Measurements from ENCODE around the gene MRPL36. TPM values are rescaled to one million over a fixed set of nuclear protein-coding genes. Genes with fewer than 3 reads are reported as not detected.
"Not testable (repeated sequence)": the region's sequence is repeated elsewhere in the genome, so short reads cannot be mapped to it uniquely, and the experiment has no call there.

Gene MRPL36
- 54.8 and 71.0 TPM in 2 replicates for total RNA-seq (2012; rRNA removed)

DNA sequence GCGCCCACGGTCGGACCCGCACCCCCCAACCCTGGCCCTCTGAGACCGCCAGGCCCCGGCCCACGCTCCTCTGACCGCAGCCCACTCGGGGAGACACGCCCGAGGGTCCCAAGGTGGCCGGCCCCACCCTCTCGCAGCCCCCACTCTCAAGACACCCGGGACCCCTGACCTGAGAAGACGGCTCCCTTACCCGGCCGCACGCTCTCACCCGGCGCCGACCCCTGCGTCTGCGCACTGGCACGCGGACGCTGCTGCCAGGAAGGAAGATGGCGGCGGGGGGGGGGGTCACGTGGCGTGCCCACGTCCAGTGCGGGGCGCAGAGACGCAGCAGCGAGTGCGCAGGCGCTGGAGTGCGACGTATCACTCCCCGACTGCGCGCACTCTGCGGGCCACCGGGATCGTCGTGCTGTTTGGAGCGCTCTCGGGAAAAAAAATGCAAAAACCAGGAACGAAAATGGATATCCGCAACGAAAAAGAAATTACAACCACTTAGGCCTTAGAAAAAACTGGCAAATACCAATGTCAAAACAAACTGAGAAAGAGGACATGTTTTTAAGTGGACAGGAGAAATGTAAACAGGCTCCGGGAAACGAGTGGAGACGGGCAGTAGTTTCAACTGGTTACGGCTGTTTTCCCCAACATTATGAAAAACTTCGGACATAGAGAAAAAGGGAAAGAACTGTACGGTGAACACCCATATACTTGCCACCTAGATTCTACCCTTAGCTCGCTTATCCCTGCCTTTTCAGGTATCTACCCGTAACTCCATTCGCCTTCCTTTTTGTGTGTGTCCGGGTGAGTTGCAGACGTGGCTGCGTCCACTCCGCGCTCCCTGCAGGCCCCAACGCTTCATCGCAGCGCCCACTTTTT is at the start of gene MRPL36:
TSS of gene MRPL36 (minus strand) at position 236 of the 870 bp plus-strand sequence. CDS start 902 bp downstream, outside the sequence.
- Histone ChIP-seq H3K4me1 (ENCODE audit: control insufficient read depth, insufficient read depth, low read length) (peaks cover 44% of the 10 kb centered on the region), H3K36me3 (ENCODE audit: insufficient read depth, low read length) (peaks cover 44% of the 10 kb centered on the region), H3K4me3 (ENCODE audit: low read length) (peak within 1 kb of the TSS; percentile 99)

GRCh38 chr5:1847611-1848010 is 48.0 kb upstream of the MRPL36 start:
- Histone ChIP-seq H3K4me3 (ENCODE audit: low read length) (no peak overlapping the region), H3K27me3 (ENCODE audit: control insufficient read depth, insufficient read depth, low read length) (peaks cover 37% of the 10 kb centered on the region), H3K9ac (ENCODE audit: low read depth, low read length) (no peak overlapping the region), H3K4me1 (ENCODE audit: control insufficient read depth, insufficient read depth, low read length) (no peaks in the 10 kb centered on the region), H3K9me3 (replicated peaks; ENCODE audit: low read length) (no peaks in the 10 kb centered on the region), H3K36me3 (ENCODE audit: insufficient read depth, low read length) (no peaks in the 10 kb centered on the region), H3K4me2 (ENCODE audit: low read length) (no peak overlapping the region)

More for the DNA sequence above, at the start of gene MRPL36:
- peak within 1 kb of the TSS; percentile 96 for H3K4me2 ChIP-seq (ENCODE audit: low read length)
- peak within 1 kb of the TSS; percentile 97 for H3K9ac ChIP-seq (ENCODE audit: low read depth, low read length)
- H3K9me3 ChIP-seq (replicated peaks; ENCODE audit: low read length), result no peaks in the 10 kb centered on the region
- H3K27me3 ChIP-seq (ENCODE audit: control insufficient read depth, insufficient read depth, low read length), result no peaks in the 10 kb centered on the region

DNA sequence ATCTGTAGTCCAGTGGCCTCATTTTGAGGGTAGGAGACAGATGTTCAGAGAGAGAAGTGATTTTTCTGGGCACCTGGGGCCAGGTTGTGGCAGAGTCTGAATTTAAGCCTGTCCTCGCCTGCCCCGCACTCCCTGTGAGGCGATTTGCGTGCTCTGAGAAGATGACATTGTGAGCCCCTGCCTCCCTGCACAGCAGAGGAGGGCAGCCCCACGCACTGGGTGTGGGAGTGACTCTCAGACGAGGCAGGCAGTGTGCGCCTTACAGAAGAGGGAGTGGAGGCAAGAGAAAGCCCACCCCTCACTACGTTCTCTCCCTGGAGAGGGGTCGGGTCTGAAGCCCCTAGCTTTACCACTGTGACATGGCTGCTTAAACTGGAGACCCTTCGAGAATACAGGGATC is 47.4 kb upstream of the MRPL36 start:
- no peaks in the 10 kb centered on the region for H3K4me1 ChIP-seq (ENCODE audit: control insufficient read depth, insufficient read depth, low read length)
- H3K36me3 ChIP-seq (ENCODE audit: insufficient read depth, low read length), result no peaks in the 10 kb centered on the region
- H3K9me3 ChIP-seq (replicated peaks; ENCODE audit: low read length), result no peaks in the 10 kb centered on the region
- peaks cover 34% of the 10 kb centered on the region for H3K27me3 ChIP-seq (ENCODE audit: control insufficient read depth, insufficient read depth, low read length)
- H3K4me2 ChIP-seq (ENCODE audit: low read length), result no peak overlapping the region
- H3K9ac ChIP-seq (ENCODE audit: low read depth, low read length), result no peak overlapping the region
- H3K4me3 ChIP-seq (ENCODE audit: low read length), result no peak overlapping the region

- no peaks in the 10 kb centered on the region for H3K36me3 ChIP-seq (ENCODE audit: insufficient read depth, low read length)
- peaks cover 32% of the 10 kb centered on the region for H3K27me3 ChIP-seq (ENCODE audit: control insufficient read depth, insufficient read depth, low read length)
- H3K9ac ChIP-seq (ENCODE audit: low read depth, low read length), result no peak overlapping the region
- H3K9me3 ChIP-seq (replicated peaks; ENCODE audit: low read length), result no peaks in the 10 kb centered on the region
- no peak overlapping the region for H3K4me3 ChIP-seq (ENCODE audit: low read length)
- H3K4me1 ChIP-seq (ENCODE audit: control insufficient read depth, insufficient read depth, low read length), result no peaks in the 10 kb centered on the region
- H3K4me2 ChIP-seq (ENCODE audit: low read length), result no peak overlapping the region
Measured at GRCh38 chr5:1846583-1846982, 46.9 kb upstream of the MRPL36 start.

DNA sequence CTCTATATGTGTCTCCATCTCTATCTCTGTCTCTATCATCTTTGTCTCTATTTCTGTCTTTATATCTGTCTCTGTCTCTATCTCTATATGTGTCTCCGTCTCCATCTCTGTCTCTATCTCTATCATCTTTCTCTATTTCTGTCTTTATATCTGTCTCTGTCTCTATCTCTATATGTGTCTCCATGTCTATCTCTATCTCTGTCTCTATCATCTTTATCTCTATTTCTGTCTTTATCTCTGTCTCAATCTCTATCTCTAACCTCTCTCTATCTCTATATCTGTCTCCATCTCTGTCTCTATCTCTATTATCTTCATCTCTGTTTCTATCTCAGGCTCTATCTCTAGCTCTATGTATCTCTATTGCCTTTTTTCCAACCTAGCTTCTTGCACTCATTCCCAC is 46.1 kb upstream of the MRPL36 start:
- Histone ChIP-seq H3K27me3 (ENCODE audit: control insufficient read depth, insufficient read depth, low read length) (peaks cover 28% of the 10 kb centered on the region), H3K4me2 (ENCODE audit: low read length) (no peak overlapping the region), H3K9me3 (replicated peaks; ENCODE audit: low read length) (no peaks in the 10 kb centered on the region), H3K4me1 (ENCODE audit: control insufficient read depth, insufficient read depth, low read length) (no peaks in the 10 kb centered on the region), H3K9ac (ENCODE audit: low read depth, low read length) (no peak overlapping the region), H3K36me3 (ENCODE audit: insufficient read depth, low read length) (no peaks in the 10 kb centered on the region), H3K4me3 (ENCODE audit: low read length) (no peak overlapping the region)

DNA sequence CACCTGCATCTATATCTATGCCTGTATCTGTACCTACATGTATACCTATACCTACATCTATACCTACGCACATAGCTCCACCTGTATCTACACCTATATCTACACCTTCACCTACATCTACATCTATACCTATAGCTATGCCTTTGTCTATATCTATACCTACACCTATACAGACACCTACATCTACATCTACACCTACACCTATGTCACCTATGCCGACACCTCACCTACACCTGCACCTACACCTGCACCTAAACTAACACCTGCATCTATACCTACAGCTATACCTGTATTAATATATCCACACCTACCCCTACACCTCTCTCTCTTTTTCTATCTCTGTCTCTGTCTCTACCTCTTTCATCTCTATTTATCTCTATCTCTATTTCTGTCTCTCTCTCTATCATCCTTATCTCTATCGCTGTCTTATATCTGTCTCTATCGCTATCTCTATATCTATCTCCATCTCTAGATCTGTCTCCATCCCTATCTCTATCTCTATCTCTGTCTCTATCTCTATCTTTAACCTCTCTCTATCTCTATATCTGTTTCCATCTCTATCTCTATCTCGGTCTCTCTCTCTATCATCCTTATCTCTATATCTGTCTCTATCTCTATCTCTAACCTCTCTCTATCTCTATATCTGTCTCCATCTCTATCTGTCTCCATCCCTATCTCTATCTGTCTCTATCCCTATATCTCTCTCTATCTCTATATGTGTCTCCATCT is 45.2 kb upstream of the MRPL36 start:
- Histone ChIP-seq H3K36me3 (ENCODE audit: insufficient read depth, low read length) (no peaks in the 10 kb centered on the region), H3K9me3 (replicated peaks; ENCODE audit: low read length) (no peaks in the 10 kb centered on the region), H3K27me3 (ENCODE audit: control insufficient read depth, insufficient read depth, low read length) (peaks cover 20% of the 10 kb centered on the region), H3K9ac (ENCODE audit: low read depth, low read length) (no peak overlapping the region), H3K4me2 (ENCODE audit: low read length) (no peak overlapping the region), H3K4me3 (ENCODE audit: low read length) (no peak overlapping the region), H3K4me1 (ENCODE audit: control insufficient read depth, insufficient read depth, low read length) (no peaks in the 10 kb centered on the region)

- H3K9me3 ChIP-seq (replicated peaks; ENCODE audit: low read length); H3K4me2 ChIP-seq (ENCODE audit: low read length); H3K4me3 ChIP-seq (ENCODE audit: low read length); H3K36me3 ChIP-seq (ENCODE audit: insufficient read depth, low read length); H3K9ac ChIP-seq (ENCODE audit: low read depth, low read length); H3K4me1 ChIP-seq (ENCODE audit: control insufficient read depth, insufficient read depth, low read length): not testable (repeated sequence)
- peaks cover 18% of the 10 kb centered on the region for H3K27me3 ChIP-seq (ENCODE audit: control insufficient read depth, insufficient read depth, low read length)
Measured at GRCh38 chr5:1843761-1844160, 44.1 kb upstream of the MRPL36 start.

- Histone ChIP-seq H3K4me2 (ENCODE audit: low read length) (no peak overlapping the region), H3K9me3 (replicated peaks; ENCODE audit: low read length) (no peaks in the 10 kb centered on the region), H3K4me3 (ENCODE audit: low read length) (no peak overlapping the region), H3K9ac (ENCODE audit: low read depth, low read length) (no peak overlapping the region), H3K27me3 (ENCODE audit: control insufficient read depth, insufficient read depth, low read length) (peaks cover 25% of the 10 kb centered on the region), H3K4me1 (ENCODE audit: control insufficient read depth, insufficient read depth, low read length) (no peaks in the 10 kb centered on the region), H3K36me3 (ENCODE audit: insufficient read depth, low read length) (no peaks in the 10 kb centered on the region)
Measured at GRCh38 chr5:1842004-1842819, 42.6 kb upstream of the MRPL36 start.

- no peak overlapping the region for H3K4me3 ChIP-seq (ENCODE audit: low read length)
Measured at GRCh38 chr5:1840741-1841521, 41.3 kb upstream of the MRPL36 start.

DNA sequence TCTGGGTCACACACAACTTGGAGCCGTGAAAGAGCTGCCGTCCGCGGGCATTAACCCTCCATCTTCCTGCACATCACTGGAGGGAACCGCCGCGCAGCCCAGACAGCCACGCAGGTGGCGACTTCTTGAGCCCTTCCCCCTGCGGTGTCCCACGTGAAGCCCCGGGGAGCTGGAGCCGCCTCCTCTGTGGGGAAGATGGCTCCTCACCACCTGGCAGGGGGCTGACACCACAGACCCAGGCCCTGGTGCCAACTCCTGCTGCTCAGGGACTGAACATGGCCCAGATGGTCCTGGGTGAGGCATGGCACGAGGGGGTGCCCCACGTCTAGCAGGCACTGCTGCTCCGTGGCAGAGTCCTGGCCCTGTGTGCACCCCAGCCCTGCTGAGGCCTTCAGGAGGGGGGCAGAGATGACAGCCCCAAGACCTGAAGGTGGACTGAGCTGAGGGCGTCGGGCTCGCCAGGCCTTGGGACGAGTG is 40.5 kb upstream of the MRPL36 start:
- Histone ChIP-seq H3K9me3 (replicated peaks; ENCODE audit: low read length) (no peaks in the 10 kb centered on the region), H3K4me2 (ENCODE audit: low read length) (no peak overlapping the region), H3K27me3 (ENCODE audit: control insufficient read depth, insufficient read depth, low read length) (peaks cover 27% of the 10 kb centered on the region), H3K4me3 (ENCODE audit: low read length) (no peak overlapping the region), H3K4me1 (ENCODE audit: control insufficient read depth, insufficient read depth, low read length) (no peaks in the 10 kb centered on the region), H3K9ac (ENCODE audit: low read depth, low read length) (no peak overlapping the region), H3K36me3 (ENCODE audit: insufficient read depth, low read length) (no peaks in the 10 kb centered on the region)

More at GRCh38 chr5:1840741-1841521, 41.3 kb upstream of the MRPL36 start:
- Histone ChIP-seq H3K4me1 (ENCODE audit: control insufficient read depth, insufficient read depth, low read length) (no peaks in the 10 kb centered on the region), H3K27me3 (ENCODE audit: control insufficient read depth, insufficient read depth, low read length) (peaks cover 25% of the 10 kb centered on the region), H3K4me2 (ENCODE audit: low read length) (no peak overlapping the region), H3K9ac (ENCODE audit: low read depth, low read length) (no peak overlapping the region), H3K9me3 (replicated peaks; ENCODE audit: low read length) (no peaks in the 10 kb centered on the region), H3K36me3 (ENCODE audit: insufficient read depth, low read length) (no peaks in the 10 kb centered on the region)

Data from skeletal muscle satellite cell (primary cell).